Measurements from ENCODE around the gene LRMDA. TPM values are rescaled to one million over a fixed set of nuclear protein-coding genes. Genes with fewer than 3 reads are reported as not detected.

The LRMDA gene
- polyA plus RNA-seq, 2 of the 4 experiments (the other 2 are of a cell fraction), result 4.6 to 5.2 TPM

GRCh38 chr10:75724047-75724446 is 292.6 kb downstream of the LRMDA start:
- FAIRE-seq, result no peak
- 20% methylated on average over 2 of the region's 2 CpGs for WGBS (ENCODE audit: missing lambda C conversion rate)
- Histone ChIP-seq H3K27ac (no peak overlapping the region), H3K4me3 (no peak overlapping the region), H3K4me1 (no peaks in the 10 kb centered on the region), H3K9me3 (no peaks in the 10 kb centered on the region), H3K4me2 (no peak overlapping the region)
- POLR2A ChIA-PET, result no interaction called here
- no peak for ATAC-seq
- TF ChIP-seq CEBPB (IDR thresholded peaks at IDR 0.05), result no peak
- TF ChIP-seq FOXS1 (CRISPR knock-in tag; IDR thresholded peaks at IDR 0.05), result no peak
- no peak for TF ChIP-seq TFCP2L1 (CRISPR knock-in tag; IDR thresholded peaks at IDR 0.05)
- TF ChIP-seq FOSL2 (IDR thresholded peaks at IDR 0.05), result no peak
- TF ChIP-seq FOSL2 (CRISPR knock-in tag; IDR thresholded peaks at IDR 0.05), result no peak
- no peak for TF ChIP-seq SREBF2 (IDR thresholded peaks at IDR 0.05)
- TF ChIP-seq, protein P1, sequence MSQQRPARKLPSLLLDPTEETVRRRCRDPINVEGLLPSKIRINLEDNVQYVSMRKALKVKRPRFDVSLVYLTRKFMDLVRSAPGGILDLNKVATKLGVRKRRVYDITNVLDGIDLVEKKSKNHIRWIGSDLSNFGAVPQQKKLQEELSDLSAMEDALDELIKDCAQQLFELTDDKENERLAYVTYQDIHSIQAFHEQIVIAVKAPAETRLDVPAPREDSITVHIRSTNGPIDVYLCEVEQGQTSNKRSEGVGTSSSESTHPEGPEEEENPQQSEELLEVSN (IDR thresholded peaks at IDR 0.05; ENCODE audit: borderline replicate concordance, low read depth), result no peak
- TF ChIP-seq, protein P2, sequence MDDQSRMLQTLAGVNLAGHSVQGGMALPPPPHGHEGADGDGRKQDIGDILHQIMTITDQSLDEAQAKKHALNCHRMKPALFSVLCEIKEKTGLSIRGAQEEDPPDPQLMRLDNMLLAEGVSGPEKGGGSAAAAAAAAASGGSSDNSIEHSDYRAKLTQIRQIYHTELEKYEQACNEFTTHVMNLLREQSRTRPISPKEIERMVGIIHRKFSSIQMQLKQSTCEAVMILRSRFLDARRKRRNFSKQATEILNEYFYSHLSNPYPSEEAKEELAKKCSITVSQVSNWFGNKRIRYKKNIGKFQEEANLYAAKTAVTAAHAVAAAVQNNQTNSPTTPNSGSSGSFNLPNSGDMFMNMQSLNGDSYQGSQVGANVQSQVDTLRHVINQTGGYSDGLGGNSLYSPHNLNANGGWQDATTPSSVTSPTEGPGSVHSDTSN (IDR thresholded peaks at IDR 0.05), result no peak
- TF ChIP-seq, protein P3, sequence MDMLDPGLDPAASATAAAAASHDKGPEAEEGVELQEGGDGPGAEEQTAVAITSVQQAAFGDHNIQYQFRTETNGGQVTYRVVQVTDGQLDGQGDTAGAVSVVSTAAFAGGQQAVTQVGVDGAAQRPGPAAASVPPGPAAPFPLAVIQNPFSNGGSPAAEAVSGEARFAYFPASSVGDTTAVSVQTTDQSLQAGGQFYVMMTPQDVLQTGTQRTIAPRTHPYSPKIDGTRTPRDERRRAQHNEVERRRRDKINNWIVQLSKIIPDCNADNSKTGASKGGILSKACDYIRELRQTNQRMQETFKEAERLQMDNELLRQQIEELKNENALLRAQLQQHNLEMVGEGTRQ (IDR thresholded peaks at IDR 0.05), result no peak
- no peak for TF ChIP-seq RNF2 (IDR thresholded peaks at IDR 0.05; ENCODE audit: borderline replicate concordance, low read depth)
- TF ChIP-seq, protein P4, sequence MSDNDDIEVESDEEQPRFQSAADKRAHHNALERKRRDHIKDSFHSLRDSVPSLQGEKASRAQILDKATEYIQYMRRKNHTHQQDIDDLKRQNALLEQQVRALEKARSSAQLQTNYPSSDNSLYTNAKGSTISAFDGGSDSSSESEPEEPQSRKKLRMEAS (IDR thresholded peaks at IDR 0.05), result no peak
- no peak for TF ChIP-seq JUNB (IDR thresholded peaks at IDR 0.05)
- TF ChIP-seq JUN (IDR thresholded peaks at IDR 0.05), result no peak
- no peak for TF ChIP-seq FOSB (CRISPR knock-in tag; IDR thresholded peaks at IDR 0.05)
- TF ChIP-seq BCL3 (IDR thresholded peaks at IDR 0.05), result no peak
- TF ChIP-seq POLR2A (IDR thresholded peaks at IDR 0.05; ENCODE audit: low read length), result no peak
- no peak for TF ChIP-seq ZNF302 (CRISPR knock-in tag; IDR thresholded peaks at IDR 0.05)
- CTCF ChIA-PET, result no interaction called here
- DNase-seq (ENCODE audit: low read depth in 1 of 2, low spot score in 1 of 2), result no peak

GRCh38 chr10:75726522-75727483 is 295.4 kb downstream of the LRMDA start:
- H3K4me2 ChIP-seq, result no peak overlapping the region
- FAIRE-seq (no peak), DNase-seq (ENCODE audit: low read depth in 1 of 2, low spot score in 1 of 2) (no peak), ATAC-seq (no peak)
- no peaks in the 10 kb centered on the region for H3K4me1 ChIP-seq
- 69% methylated on average over 11 of the region's 11 CpGs for WGBS (ENCODE audit: missing lambda C conversion rate)
- TF ChIP-seq EP300 (IDR thresholded peaks at IDR 0.05), result no peak
- TF ChIP-seq, protein P5, sequence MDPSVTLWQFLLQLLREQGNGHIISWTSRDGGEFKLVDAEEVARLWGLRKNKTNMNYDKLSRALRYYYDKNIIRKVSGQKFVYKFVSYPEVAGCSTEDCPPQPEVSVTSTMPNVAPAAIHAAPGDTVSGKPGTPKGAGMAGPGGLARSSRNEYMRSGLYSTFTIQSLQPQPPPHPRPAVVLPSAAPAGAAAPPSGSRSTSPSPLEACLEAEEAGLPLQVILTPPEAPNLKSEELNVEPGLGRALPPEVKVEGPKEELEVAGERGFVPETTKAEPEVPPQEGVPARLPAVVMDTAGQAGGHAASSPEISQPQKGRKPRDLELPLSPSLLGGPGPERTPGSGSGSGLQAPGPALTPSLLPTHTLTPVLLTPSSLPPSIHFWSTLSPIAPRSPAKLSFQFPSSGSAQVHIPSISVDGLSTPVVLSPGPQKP (IDR thresholded peaks at IDR 0.05; ENCODE audit: low read depth, low read length), result no peak
- no peak for TF ChIP-seq RNF2 (IDR thresholded peaks at IDR 0.05; ENCODE audit: borderline replicate concordance, low read depth)
- TF ChIP-seq JUN (IDR thresholded peaks at IDR 0.05), result no peak
- TF ChIP-seq FOSB (CRISPR knock-in tag; IDR thresholded peaks at IDR 0.05), result no peak
- no peak for TF ChIP-seq JUNB (IDR thresholded peaks at IDR 0.05)
- no peak for TF ChIP-seq SMC3 (IDR thresholded peaks at IDR 0.05)
- TF ChIP-seq, protein P6, sequence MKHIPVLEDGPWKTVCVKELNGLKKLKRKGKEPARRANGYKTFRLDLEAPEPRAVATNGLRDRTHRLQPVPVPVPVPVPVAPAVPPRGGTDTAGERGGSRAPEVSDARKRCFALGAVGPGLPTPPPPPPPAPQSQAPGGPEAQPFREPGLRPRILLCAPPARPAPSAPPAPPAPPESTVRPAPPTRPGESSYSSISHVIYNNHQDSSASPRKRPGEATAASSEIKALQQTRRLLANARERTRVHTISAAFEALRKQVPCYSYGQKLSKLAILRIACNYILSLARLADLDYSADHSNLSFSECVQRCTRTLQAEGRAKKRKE (CRISPR knock-in tag; IDR thresholded peaks at IDR 0.05; ENCODE audit: low read depth), result no peak
- no peak for TF ChIP-seq MAFK (IDR thresholded peaks at IDR 0.05; ENCODE audit: partially characterized antibody)
- no peak for TF ChIP-seq POLR2A (IDR thresholded peaks at IDR 0.05; ENCODE audit: low read length)
- TF ChIP-seq ZSCAN20 (CRISPR knock-in tag; IDR thresholded peaks at IDR 0.05), result no peak
- no peak for TF ChIP-seq KDM1A (IDR thresholded peaks at IDR 0.05; ENCODE audit: low read depth)
- TF ChIP-seq NPAS2 (CRISPR knock-in tag; IDR thresholded peaks at IDR 0.05; ENCODE audit: borderline replicate concordance), result no peak
- no peak for TF ChIP-seq FOSL2 (IDR thresholded peaks at IDR 0.05)
- no peak for TF ChIP-seq FOSL2 (CRISPR knock-in tag; IDR thresholded peaks at IDR 0.05)
- no peak for TF ChIP-seq HEYL (CRISPR knock-in tag; IDR thresholded peaks at IDR 0.05)
- TF ChIP-seq, protein P4 (IDR thresholded peaks at IDR 0.05), result no peak
- TF ChIP-seq, protein P3 (IDR thresholded peaks at IDR 0.05), result no peak
- TF ChIP-seq ZFP36 (IDR thresholded peaks at IDR 0.05; ENCODE audit: borderline replicate concordance, partially characterized antibody), result no peak
- TF ChIP-seq CEBPB (IDR thresholded peaks at IDR 0.05), result no peak
- H3K27ac ChIP-seq, result no peak overlapping the region
- POLR2A ChIA-PET, result no interaction called here
- no peaks in the 10 kb centered on the region for H3K9me3 ChIP-seq
- no peak overlapping the region for H3K4me3 ChIP-seq
- CTCF ChIA-PET, result no interaction called here

Measured in A549 (cell line).